HFFc6 (cell line): Measurements from ENCODE around the gene ZNFX1. TPM values are rescaled to one million over a fixed set of nuclear protein-coding genes. Genes with fewer than 3 reads are reported as not detected.

Experiments used
- DNase-seq: peaks from one replicate; pipeline ENCODE4 v3.0.0-alpha.2; 2018
- H3K27ac Mint-ChIP-seq: 2 replicates; pipeline ENCODE4 v1.8.0; 2020; ENCODE audit warnings: mild to moderate bottlenecking, mixed read lengths
- H3K27me3 Mint-ChIP-seq: 2 replicates; pipeline ENCODE4 v1.8.0; 2021; ENCODE audit warnings: mild to moderate bottlenecking, moderate library complexity, mixed read lengths; ENCODE audit not compliant: insufficient read depth
- H3K36me3 Mint-ChIP-seq: 2 replicates; pipeline ENCODE4 v1.8.0; 2021; ENCODE audit warnings: low read depth, mixed read lengths
- H3K4me1 Mint-ChIP-seq: 2 replicates; pipeline ENCODE4 v1.8.0; 2020; ENCODE audit warnings: low read depth, mixed read lengths
- H3K4me3 Mint-ChIP-seq: 2 replicates; pipeline ENCODE4 v1.8.0; 2020; ENCODE audit warnings: mild to moderate bottlenecking, moderate library complexity, mixed read lengths
- H3K9me3 Mint-ChIP-seq: 2 replicates; pipeline ENCODE4 v1.8.0; 2020; ENCODE audit warnings: mild to moderate bottlenecking, mixed read lengths
- CTCF ChIP-seq: fragments of 200-600 bp; sonication (generic); IDR thresholded peaks from 2 replicates; pipeline ENCODE4 v1.5.0; 2021; ENCODE audit warnings: antibody characterized with exemption, mild to moderate bottlenecking
- total RNA-seq, 6 experiments: library from RNA; stranded (reverse); fragmentation: NEBNext Ultra II Directional; extraction: Animal tissue kit (Norgen Biotek cat#: 25700); gene quantifications; 2 replicates in 1 of 6; 3 replicates in 5 of 6; pipeline ENCODE4 v1.2.3, GENCODE V29; 2021

Gene ZNFX1
- total RNA-seq, 6 experiments from 2014 or later = 36.1 to 41.0 (median 38.7) TPM

DNA sequence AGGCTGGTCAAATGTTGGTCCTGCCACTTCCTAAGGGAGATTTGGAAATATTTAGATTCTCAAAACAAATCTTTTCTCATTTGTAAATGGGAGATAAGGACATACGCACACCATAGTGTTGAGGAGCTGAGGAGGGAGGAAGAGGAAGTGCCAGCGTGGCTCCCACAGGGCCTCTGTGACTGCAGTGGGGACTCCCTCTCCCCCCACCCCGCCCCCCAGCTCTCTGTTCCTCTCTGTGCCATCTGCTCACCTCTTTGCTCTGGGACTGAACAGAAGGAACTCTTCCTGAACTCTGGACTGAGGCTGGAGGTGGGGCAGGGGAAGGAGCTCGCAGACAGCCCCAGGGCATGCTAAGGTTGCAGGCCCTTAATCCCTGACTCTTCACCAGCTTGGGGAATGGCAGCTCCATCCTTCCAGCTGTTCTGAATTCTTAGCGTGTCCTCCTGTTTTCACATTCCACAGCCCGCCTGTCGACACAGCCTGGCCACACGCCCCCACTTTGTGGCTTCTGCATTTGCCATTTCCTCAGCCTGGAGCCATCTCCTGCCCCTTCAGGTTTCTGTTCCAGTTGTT lies 47.2 kb downstream of the ZNFX1 start:
- H3K27ac Mint-ChIP-seq = 0 out of 2 replicates have a peak overlapping the region, but pooled peaks have one; percentile 43
- peaks cover 28% of the 10 kb centered on the region for H3K36me3 Mint-ChIP-seq
- no peak for TF ChIP-seq CTCF
- no peak for DNase-seq
- no peaks in the 10 kb centered on the region for H3K9me3 Mint-ChIP-seq
- H3K27me3 Mint-ChIP-seq = no peaks in the 10 kb centered on the region; the same call in none of the 2 replicates
- H3K4me1 Mint-ChIP-seq = peaks cover 11% of the 10 kb centered on the region; the same call in 1 of the 2 replicates
- no peak overlapping the region for H3K4me3 Mint-ChIP-seq

DNA sequence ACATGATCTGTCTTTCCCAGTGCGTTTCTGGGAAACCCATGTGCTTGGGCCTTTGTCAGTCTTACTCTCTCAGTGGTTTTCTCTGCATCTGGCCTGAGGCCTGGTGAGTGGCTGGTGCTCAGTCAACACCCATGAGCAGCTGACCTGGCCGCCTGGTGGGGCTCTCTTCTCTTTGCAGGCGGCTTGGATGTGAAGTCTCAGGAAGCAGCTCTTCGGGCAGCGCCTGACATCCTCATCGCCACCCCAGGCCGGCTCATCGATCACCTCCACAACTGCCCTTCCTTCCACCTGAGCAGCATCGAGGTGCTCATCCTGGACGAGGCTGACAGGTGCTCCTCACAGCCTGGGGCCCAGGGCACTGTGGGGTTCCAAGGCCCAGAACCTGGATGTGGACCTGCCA lies 47.8 kb downstream of the ZNFX1 start:
- no peaks in the 10 kb centered on the region for H3K9me3 Mint-ChIP-seq
- DNase-seq = no peak
- peaks cover 27% of the 10 kb centered on the region for H3K36me3 Mint-ChIP-seq
- no peak overlapping the region for H3K4me3 Mint-ChIP-seq
- TF ChIP-seq CTCF = no peak
- no peak overlapping the region for H3K27ac Mint-ChIP-seq
- peaks cover 11% of the 10 kb centered on the region; the same call in 1 of the 2 replicates for H3K4me1 Mint-ChIP-seq
- no peaks in the 10 kb centered on the region; the same call in none of the 2 replicates for H3K27me3 Mint-ChIP-seq

GRCh38 chr20:49229381-49229780 lies 48.5 kb downstream of the ZNFX1 start:
- no peak overlapping the region for H3K27ac Mint-ChIP-seq
- no peaks in the 10 kb centered on the region for H3K9me3 Mint-ChIP-seq
- no peak for TF ChIP-seq CTCF
- H3K4me1 Mint-ChIP-seq = peaks cover 11% of the 10 kb centered on the region; the same call in 1 of the 2 replicates
- no peaks in the 10 kb centered on the region; the same call in none of the 2 replicates for H3K27me3 Mint-ChIP-seq
- no peak overlapping the region for H3K4me3 Mint-ChIP-seq
- H3K36me3 Mint-ChIP-seq = peaks cover 24% of the 10 kb centered on the region
- DNase-seq = no peak

- H3K36me3 Mint-ChIP-seq = peaks cover 24% of the 10 kb centered on the region
- TF ChIP-seq CTCF = no peak
- no peak for DNase-seq
- H3K27me3 Mint-ChIP-seq = no peaks in the 10 kb centered on the region; the same call in none of the 2 replicates
- no peak overlapping the region for H3K4me3 Mint-ChIP-seq
- H3K27ac Mint-ChIP-seq = no peak overlapping the region
- no peaks in the 10 kb centered on the region for H3K9me3 Mint-ChIP-seq
- peaks cover 11% of the 10 kb centered on the region; the same call in 1 of the 2 replicates for H3K4me1 Mint-ChIP-seq
These were observed 49.2 kb downstream of the ZNFX1 start for GRCh38 chr20:49228676-49229075.

GRCh38 chr20:49225896-49226295 lies 52.0 kb downstream of the ZNFX1 start:
- no peak overlapping the region; the same call in 1 of the 2 replicates for H3K27ac Mint-ChIP-seq
- H3K4me1 Mint-ChIP-seq = peaks cover 8% of the 10 kb centered on the region
- no peaks in the 10 kb centered on the region; the same call in 1 of the 2 replicates for H3K27me3 Mint-ChIP-seq
- no peak overlapping the region for H3K4me3 Mint-ChIP-seq
- H3K9me3 Mint-ChIP-seq = no peaks in the 10 kb centered on the region
- peak; percentile 16; the same call in 1 of the 2 replicates for TF ChIP-seq CTCF
- peaks cover 18% of the 10 kb centered on the region for H3K36me3 Mint-ChIP-seq
- DNase-seq = no peak
